HUES6 (cell line): Measurements from ENCODE around the gene CBX7.

Source experiments
- H3K27ac ChIP-seq: 2 replicates; pipeline ENCODE4 v1.7.0; 2013; ENCODE audit warnings: low read depth, mild to moderate bottlenecking, low read length, inconsistent platforms
- H3K27me3 ChIP-seq: 2 replicates; pipeline ENCODE4 v1.6.1; 2013; ENCODE audit warnings: low read length; ENCODE audit not compliant: control insufficient read depth, insufficient read depth
- H3K36me3 ChIP-seq: 2 replicates; pipeline ENCODE4 v1.6.1; 2013; ENCODE audit warnings: low read length; ENCODE audit not compliant: control insufficient read depth, insufficient read depth
- H3K4me1 ChIP-seq: 2 replicates; pipeline ENCODE4 v1.6.1; 2013; ENCODE audit warnings: low read length; ENCODE audit not compliant: control insufficient read depth, insufficient read depth
- H3K4me3 ChIP-seq: 2 replicates; pipeline ENCODE4 v1.5.1; 2013; ENCODE audit warnings: low read depth, low read length
- H3K9ac ChIP-seq: one replicate; pipeline ENCODE4 v1.6.1; 2013; ENCODE audit warnings: mild to moderate bottlenecking, low read length
- H3K9me3 ChIP-seq: 2 replicates; pipeline ENCODE4 v1.6.1; 2013; ENCODE audit warnings: low read depth, low read length; ENCODE audit not compliant: control insufficient read depth, insufficient read depth

The CBX7 gene

GRCh38 chr22:39179841-39180335, 27.4 kb upstream of the CBX7 start:
- no peak overlapping the region for H3K4me3 ChIP-seq
- H3K36me3 ChIP-seq, result no peaks in the 10 kb centered on the region
- H3K4me1 ChIP-seq, result peaks cover 58% of the 10 kb centered on the region
- H3K27me3 ChIP-seq, result no peaks in the 10 kb centered on the region
- peak overlapping the region; percentile 43; the same call in 1 of the 2 replicates for H3K27ac ChIP-seq
- H3K9ac ChIP-seq, result no peak overlapping the region
- peaks cover 13% of the 10 kb centered on the region; the same call in 1 of the 2 replicates for H3K9me3 ChIP-seq

DNA sequence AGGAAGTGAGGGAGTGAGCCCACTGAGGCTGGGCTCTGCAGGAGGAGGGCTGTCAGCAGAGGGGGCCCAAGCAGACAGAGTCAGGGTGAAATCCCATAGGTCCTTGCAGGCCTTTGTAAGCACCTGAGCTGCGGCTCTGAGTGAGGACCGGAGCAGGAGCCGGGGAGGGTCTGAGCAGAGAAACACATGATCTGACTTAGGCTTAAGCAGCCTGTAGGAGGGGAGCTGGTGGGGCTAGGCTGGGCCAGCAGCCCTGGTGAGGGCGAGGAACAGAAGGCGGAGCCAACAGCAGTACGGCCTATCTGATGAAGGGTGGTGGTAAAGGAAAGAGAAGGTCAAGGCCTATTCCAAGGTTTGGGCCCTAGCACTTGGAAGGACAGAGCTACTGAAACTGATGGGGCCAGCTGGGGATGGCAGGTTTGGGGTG, 26.9 kb upstream of the CBX7 start:
- Histone ChIP-seq H3K36me3 (no peaks in the 10 kb centered on the region), H3K9me3 (peaks cover 13% of the 10 kb centered on the region; the same call in 1 of the 2 replicates), H3K27ac (no peak overlapping the region), H3K27me3 (no peaks in the 10 kb centered on the region), H3K4me3 (no peak overlapping the region), H3K4me1 (peaks cover 56% of the 10 kb centered on the region), H3K9ac (no peak overlapping the region)

DNA sequence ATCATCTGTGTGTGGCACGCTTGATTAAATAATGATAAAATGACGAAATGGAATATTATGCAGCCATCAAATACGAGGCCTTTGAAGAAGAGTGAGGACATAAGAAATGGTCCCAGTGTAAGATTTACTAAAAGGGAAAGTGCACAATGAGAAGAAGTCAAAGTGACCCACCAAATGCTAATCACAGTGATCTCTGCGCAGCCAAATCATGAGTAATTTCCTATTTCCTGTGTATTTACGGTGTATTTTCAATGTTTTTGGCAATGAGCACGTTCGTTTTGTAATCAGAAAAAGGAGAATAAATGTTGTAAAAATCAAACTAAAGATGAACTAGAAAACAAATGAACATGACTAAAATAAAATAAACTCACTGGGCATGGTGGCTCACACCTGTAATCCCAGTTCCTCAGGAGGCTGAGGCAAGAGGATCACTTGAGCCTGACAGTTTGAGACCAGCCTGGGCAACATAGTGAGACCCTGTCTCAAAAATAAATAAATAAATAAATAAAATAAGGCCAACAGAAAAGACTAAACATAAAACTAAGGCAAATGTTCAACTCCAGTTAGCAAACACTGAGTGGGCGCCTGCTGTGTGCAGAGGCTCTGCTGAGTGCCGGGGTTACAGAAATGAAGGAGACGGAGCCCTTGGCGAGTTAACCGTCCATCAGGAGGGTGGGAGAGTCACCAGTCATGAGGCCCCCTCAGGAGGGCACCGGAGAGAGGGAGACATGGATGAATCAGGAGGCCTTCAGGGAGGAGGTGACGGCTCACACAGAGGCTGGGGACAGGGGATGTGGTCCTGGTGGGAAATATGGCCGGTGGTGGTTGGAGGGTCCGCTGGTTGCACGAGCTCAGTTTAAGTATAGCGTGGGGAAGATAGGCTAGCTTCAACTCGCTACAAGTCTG, 26.0 kb upstream of the CBX7 start:
- Histone ChIP-seq H3K9me3 (peaks cover 13% of the 10 kb centered on the region; the same call in 1 of the 2 replicates), H3K27me3 (no peaks in the 10 kb centered on the region), H3K4me1 (peaks cover 62% of the 10 kb centered on the region), H3K4me3 (no peak overlapping the region), H3K27ac (no peak overlapping the region), H3K36me3 (no peaks in the 10 kb centered on the region), H3K9ac (no peak overlapping the region)

DNA sequence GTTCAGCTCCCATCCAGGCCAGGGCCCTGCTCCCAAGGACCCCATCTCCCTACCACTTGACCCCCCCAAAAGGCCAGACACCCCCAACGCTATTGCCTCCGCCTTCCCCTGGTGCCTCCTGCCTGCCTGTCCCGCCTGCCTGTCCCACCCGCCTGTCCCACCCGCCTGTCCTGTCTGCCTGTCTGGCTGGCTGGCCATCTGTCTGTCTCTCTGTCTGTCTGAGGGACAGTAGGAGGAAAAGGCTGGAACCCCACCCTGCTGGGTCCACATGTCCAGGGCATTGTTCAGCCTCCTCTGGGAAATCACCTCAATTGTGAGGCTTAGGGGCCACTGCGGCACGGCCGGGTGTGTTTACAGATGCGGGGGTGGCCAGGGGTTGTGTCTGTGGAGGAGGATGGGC, 25.3 kb upstream of the CBX7 start:
- H3K4me1 ChIP-seq, result peaks cover 69% of the 10 kb centered on the region
- H3K27me3 ChIP-seq, result no peaks in the 10 kb centered on the region
- peaks cover 13% of the 10 kb centered on the region; the same call in 1 of the 2 replicates for H3K9me3 ChIP-seq
- peak overlapping the region; percentile 27 for H3K9ac ChIP-seq
- H3K4me3 ChIP-seq, result no peak overlapping the region
- H3K36me3 ChIP-seq, result no peaks in the 10 kb centered on the region
- no peak overlapping the region for H3K27ac ChIP-seq

DNA sequence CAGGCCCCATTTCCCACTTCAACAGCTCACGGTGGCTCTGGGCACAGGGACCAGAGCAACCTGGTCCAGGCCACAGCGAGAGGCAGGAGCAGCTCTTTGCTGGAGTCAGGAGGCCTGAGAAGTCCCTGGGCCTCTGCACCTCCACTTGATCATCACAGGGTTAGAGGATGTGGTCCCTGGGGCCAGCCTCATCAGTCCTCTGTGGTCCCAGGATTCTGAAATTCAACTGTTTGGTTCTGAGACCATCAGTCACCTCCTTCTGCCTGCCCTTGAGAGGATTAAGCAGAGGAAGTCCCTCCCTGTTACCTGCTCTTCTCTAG, 24.9 kb upstream of the CBX7 start:
- Histone ChIP-seq H3K4me3 (no peak overlapping the region), H3K4me1 (peaks cover 70% of the 10 kb centered on the region), H3K9ac (peak overlapping the region; percentile 27), H3K27me3 (no peaks in the 10 kb centered on the region), H3K36me3 (no peaks in the 10 kb centered on the region), H3K27ac (peak overlapping the region; percentile 95; the same call in 1 of the 2 replicates), H3K9me3 (peaks cover 10% of the 10 kb centered on the region; the same call in 1 of the 2 replicates)

DNA sequence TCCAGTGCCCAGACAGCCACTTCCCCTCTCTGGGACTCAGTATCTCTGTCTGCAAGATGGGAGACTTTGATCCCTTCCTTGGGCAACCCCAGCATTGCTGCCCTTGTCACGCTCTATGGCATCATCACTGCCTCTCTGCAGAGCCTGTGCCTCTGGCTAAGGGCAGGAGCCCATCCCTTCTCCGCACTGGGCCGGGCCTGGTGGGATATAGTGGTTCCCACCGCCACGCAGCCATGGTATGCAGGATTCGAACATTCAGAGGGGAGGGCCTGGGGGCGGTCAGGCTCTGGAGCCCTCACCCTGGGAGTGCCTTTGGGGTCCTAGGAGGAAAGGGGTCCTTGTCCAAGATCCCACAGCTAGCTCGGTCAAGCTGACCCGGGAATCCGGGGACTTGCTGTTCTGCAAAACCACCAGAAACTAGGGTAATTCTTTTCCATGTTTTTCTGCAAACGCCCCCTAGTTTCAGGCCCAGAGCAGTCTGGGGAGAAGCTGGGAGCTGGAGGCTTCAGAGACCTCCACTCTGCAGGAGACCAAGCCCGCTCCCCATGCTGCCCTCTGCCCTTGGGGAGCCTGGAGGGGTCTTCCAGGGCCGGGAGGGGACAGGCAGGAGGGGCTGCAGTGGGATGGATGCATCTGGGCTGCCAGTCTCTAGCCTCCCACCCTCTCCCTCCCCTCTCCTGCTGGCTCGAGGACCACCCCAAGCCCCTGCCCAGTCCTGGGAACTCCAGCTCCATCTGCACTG, 24.4 kb upstream of the CBX7 start:
- Histone ChIP-seq H3K9ac (peak overlapping the region; percentile 81), H3K4me1 (peaks cover 73% of the 10 kb centered on the region), H3K27ac (peak overlapping the region; percentile 95), H3K36me3 (no peaks in the 10 kb centered on the region), H3K9me3 (peaks cover 4% of the 10 kb centered on the region; the same call in 1 of the 2 replicates), H3K4me3 (no peak overlapping the region), H3K27me3 (no peaks in the 10 kb centered on the region)

DNA sequence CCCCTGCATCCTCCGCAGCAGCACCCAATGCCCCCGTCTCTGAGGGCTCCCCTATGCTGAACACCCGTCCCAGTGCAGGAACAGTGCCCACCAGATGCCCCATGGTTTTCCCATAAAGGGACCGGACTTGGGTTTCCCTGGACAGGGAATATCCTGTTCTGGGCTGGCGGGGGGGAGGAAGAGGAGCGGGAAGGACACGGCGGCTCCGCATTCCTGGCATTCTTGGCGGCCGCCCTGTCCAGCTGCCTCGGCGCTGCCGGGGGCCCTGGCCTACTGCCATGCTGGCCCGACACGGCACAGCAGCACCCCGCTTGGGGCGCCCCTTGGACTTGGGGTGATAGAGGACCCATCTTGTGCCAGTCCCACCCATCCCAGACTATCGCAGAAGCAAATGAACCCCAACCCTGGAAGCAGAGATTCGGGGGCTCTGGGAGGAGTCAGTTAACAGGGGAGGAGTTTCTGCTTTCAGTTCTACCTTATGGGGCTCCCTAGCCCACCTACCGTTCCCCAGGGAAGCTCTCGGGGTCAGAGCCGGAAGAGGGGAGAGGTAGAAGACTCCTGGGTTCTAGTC, 23.7 kb upstream of the CBX7 start:
- H3K4me1 ChIP-seq, result peaks cover 80% of the 10 kb centered on the region
- peak overlapping the region; percentile 81 for H3K9ac ChIP-seq

GRCh38 chr22:39175353-39176142, 23.1 kb upstream of the CBX7 start:
- peaks cover 83% of the 10 kb centered on the region for H3K4me1 ChIP-seq
- H3K36me3 ChIP-seq, result no peaks in the 10 kb centered on the region
- H3K9me3 ChIP-seq, result no peaks in the 10 kb centered on the region
- H3K27ac ChIP-seq, result peak overlapping the region; percentile 95
- no peaks in the 10 kb centered on the region for H3K27me3 ChIP-seq
- peak overlapping the region; percentile 14 for H3K4me3 ChIP-seq
- H3K9ac ChIP-seq, result peak overlapping the region; percentile 81

More for the DNA sequence above, 23.7 kb upstream of the CBX7 start:
- H3K4me3 ChIP-seq, result peak overlapping the region; percentile 14; the same call in 1 of the 2 replicates
- peak overlapping the region; percentile 95 for H3K27ac ChIP-seq
- H3K36me3 ChIP-seq, result no peaks in the 10 kb centered on the region
- H3K27me3 ChIP-seq, result no peaks in the 10 kb centered on the region
- H3K9me3 ChIP-seq, result no peaks in the 10 kb centered on the region

GRCh38 chr22:39174498-39175352, 22.2 kb upstream of the CBX7 start:
- no peaks in the 10 kb centered on the region for H3K36me3 ChIP-seq
- H3K4me3 ChIP-seq, result no peak overlapping the region
- H3K9ac ChIP-seq, result peak overlapping the region; percentile 81
- H3K4me1 ChIP-seq, result peaks cover 79% of the 10 kb centered on the region
- peak overlapping the region; percentile 95 for H3K27ac ChIP-seq
- no peaks in the 10 kb centered on the region for H3K27me3 ChIP-seq
- H3K9me3 ChIP-seq, result no peaks in the 10 kb centered on the region
